ENCODE measurements around the gene PDK3. TPM values are rescaled to one million over a fixed set of nuclear protein-coding genes. Genes with fewer than 3 reads are reported as not detected.

Gene PDK3
- total RNA-seq, 1 experiment from 2014 or later, result 1.4 TPM

GRCh38 chrX:24465532-24465865 is 413 bp downstream of the PDK3 start:
- DNase-seq (ENCODE audit: unreplicated experiment), result no peak
- Mint-ChIP-seq H3K9me3 (ENCODE audit: unreplicated experiment) (no peaks in the 10 kb centered on the region), H3K4me1 (ENCODE audit: insufficient read depth, unreplicated experiment) (no peaks in the 10 kb centered on the region), H3K36me3 (ENCODE audit: insufficient read depth, unreplicated experiment) (no peaks in the 10 kb centered on the region), H3K27ac (ENCODE audit: low read depth, unreplicated experiment) (no peak overlapping the region), H3K4me3 (ENCODE audit: unreplicated experiment) (peak overlapping the region; percentile 73), H3K27me3 (ENCODE audit: insufficient read depth, unreplicated experiment) (peaks cover 31% of the 10 kb centered on the region)
- no TSS peak for BruUV-seq (replicated peaks)
- intact Hi-C loops (cut with micrococcal nuclease), result loop anchor here (2.0 kb wide), 1 partner anchor 29 kb away; no protein-coding TSS in a partner anchor
- no peak for TF ChIP-seq CTCF (IDR thresholded peaks at IDR 0.05; ENCODE audit: unreplicated experiment)
- CTCF ChIA-PET, result interaction anchor here (0.6 to 1.4 kb wide), 4 partner anchors 30 to 137 kb away, joined by 3 to 6 read pairs (median 3); no protein-coding TSS in a partner anchor
- POLR2A ChIA-PET, result interaction anchor here (1.0 to 2.4 kb wide), 8 partner anchors 12 to 69 kb away, joined by 3 to 15 read pairs (median 5); no protein-coding TSS in a partner anchor

- intact Hi-C loops (cut with micrococcal nuclease), result no loop called here
- DNase-seq (ENCODE audit: unreplicated experiment), result no peak
- H3K27ac Mint-ChIP-seq (ENCODE audit: low read depth, unreplicated experiment), result no peak overlapping the region
- no peaks in the 10 kb centered on the region for H3K9me3 Mint-ChIP-seq (ENCODE audit: unreplicated experiment)
- no peaks in the 10 kb centered on the region for H3K4me1 Mint-ChIP-seq (ENCODE audit: insufficient read depth, unreplicated experiment)
- ChIA-PET POLR2A (interaction anchor here (0.6 to 2.4 kb wide), 7 partner anchors 12 to 70 kb away, joined by 4 to 15 read pairs (median 5); no protein-coding TSS in a partner anchor), CTCF (interaction anchor here (0.6 to 1.4 kb wide), 6 partner anchors 30 to 249 kb away, joined by 3 to 6 read pairs (median 3); no protein-coding TSS in a partner anchor)
- H3K4me3 Mint-ChIP-seq (ENCODE audit: unreplicated experiment), result peak overlapping the region; percentile 73
- H3K27me3 Mint-ChIP-seq (ENCODE audit: insufficient read depth, unreplicated experiment), result peaks cover 36% of the 10 kb centered on the region
- BruUV-seq (replicated peaks), result no TSS peak
- no peaks in the 10 kb centered on the region for H3K36me3 Mint-ChIP-seq (ENCODE audit: insufficient read depth, unreplicated experiment)
- no peak for TF ChIP-seq CTCF (IDR thresholded peaks at IDR 0.05; ENCODE audit: unreplicated experiment)
Observed at GRCh38 chrX:24466025-24466424, 939 bp downstream of the PDK3 start.

- no peak overlapping the region for H3K27ac Mint-ChIP-seq (ENCODE audit: low read depth, unreplicated experiment)
- ChIA-PET POLR2A (no interaction called here), CTCF (no interaction called here)
- TF ChIP-seq CTCF (IDR thresholded peaks at IDR 0.05; ENCODE audit: unreplicated experiment), result no peak
- intact Hi-C loops (cut with micrococcal nuclease), result no loop called here
- H3K4me3 Mint-ChIP-seq (ENCODE audit: unreplicated experiment), result no peak overlapping the region
- BruUV-seq (replicated peaks), result no TSS peak
- H3K4me1 Mint-ChIP-seq (ENCODE audit: insufficient read depth, unreplicated experiment), result no peaks in the 10 kb centered on the region
- peaks cover 48% of the 10 kb centered on the region for H3K27me3 Mint-ChIP-seq (ENCODE audit: insufficient read depth, unreplicated experiment)
- no peaks in the 10 kb centered on the region for H3K36me3 Mint-ChIP-seq (ENCODE audit: insufficient read depth, unreplicated experiment)
- DNase-seq (ENCODE audit: unreplicated experiment), result no peak
- no peaks in the 10 kb centered on the region for H3K9me3 Mint-ChIP-seq (ENCODE audit: unreplicated experiment)
Observed at GRCh38 chrX:24468245-24468644, 3.2 kb downstream of the PDK3 start.

GRCh38 chrX:24471808-24472207 is 6.7 kb downstream of the PDK3 start:
- intact Hi-C loops (cut with micrococcal nuclease), result no loop called here
- TF ChIP-seq CTCF (IDR thresholded peaks at IDR 0.05; ENCODE audit: unreplicated experiment), result no peak
- H3K36me3 Mint-ChIP-seq (ENCODE audit: insufficient read depth, unreplicated experiment), result no peaks in the 10 kb centered on the region
- ChIA-PET CTCF (no interaction called here), POLR2A (interaction anchor here (0.7 kb wide), 1 partner anchor 13 kb away, joined by 3 read pairs; no protein-coding TSS in a partner anchor)
- no peaks in the 10 kb centered on the region for H3K9me3 Mint-ChIP-seq (ENCODE audit: unreplicated experiment)
- no peaks in the 10 kb centered on the region for H3K4me1 Mint-ChIP-seq (ENCODE audit: insufficient read depth, unreplicated experiment)
- peaks cover 55% of the 10 kb centered on the region for H3K27me3 Mint-ChIP-seq (ENCODE audit: insufficient read depth, unreplicated experiment)
- no peak for DNase-seq (ENCODE audit: unreplicated experiment)
- BruUV-seq (replicated peaks), result no TSS peak
- H3K4me3 Mint-ChIP-seq (ENCODE audit: unreplicated experiment), result no peak overlapping the region
- H3K27ac Mint-ChIP-seq (ENCODE audit: low read depth, unreplicated experiment), result no peak overlapping the region

Measured in MCF 10A (cell line).